ENCODE data around the gene IL16.
"Not testable (repeated sequence)": the region's sequence is repeated elsewhere in the genome, so short reads cannot be mapped to it uniquely, and the experiment has no call there.

IL16 gene

DNA sequence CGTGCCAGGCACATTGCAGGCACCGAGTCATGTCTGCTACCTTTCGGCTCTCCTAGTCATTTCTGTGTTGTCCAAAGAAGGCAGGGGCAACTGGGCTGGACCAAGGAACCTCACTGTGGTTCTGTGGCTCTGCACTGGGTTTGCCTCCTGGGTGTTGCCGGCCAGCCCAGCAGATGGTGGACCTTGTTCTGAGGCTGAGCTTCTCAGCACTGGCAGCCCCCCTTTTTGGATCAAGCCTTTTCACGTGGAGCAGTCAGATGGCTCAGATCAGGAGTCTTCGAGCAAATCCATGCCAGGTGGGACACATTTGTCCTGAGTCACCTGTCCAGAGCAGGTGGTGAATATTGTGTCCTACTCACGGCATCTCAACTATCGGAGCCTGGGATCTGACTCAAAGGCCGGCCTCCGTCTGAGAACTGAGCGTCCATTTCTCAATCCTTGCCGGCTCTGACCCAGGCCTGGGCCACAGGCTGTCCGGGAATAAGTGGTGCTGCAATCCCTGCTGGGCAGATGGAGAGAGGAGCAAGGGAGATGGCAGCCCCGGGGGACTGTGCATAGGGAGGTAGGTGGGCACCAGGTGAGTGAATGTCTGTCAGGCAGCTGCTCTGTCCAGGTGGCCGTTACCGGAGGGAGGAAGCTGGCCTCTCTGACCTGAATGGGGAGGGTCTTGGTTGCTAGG is at the start of gene IL16:
Gene IL16 (plus strand): TSS at position 304 of the 679 bp plus-strand sequence. CDS start 28,521 bp downstream, outside the sequence.
- DNase-seq (ENCODE audit: low read depth), result no peak

DNA sequence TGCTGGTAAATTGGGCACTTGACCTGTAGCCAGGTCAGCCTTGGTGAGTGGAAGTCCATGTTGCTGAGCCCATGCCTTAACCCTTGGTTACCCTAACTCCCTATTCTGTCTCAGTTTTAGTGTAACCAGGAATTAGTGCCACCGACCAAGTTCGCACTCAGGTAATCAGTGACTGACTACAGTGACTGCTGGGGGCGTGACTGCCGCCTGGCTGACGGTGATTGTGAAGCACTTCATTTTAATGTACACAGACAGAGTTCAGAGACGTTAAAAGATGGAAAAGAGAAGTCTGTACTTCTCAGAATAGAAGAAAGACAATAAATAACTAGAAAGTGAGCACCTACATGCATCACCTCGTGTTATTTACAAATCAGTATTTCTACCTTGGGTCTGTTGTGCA is 45.3 kb upstream of the IL16 start:
- DNase-seq (ENCODE audit: low read depth), result no peak

DNA sequence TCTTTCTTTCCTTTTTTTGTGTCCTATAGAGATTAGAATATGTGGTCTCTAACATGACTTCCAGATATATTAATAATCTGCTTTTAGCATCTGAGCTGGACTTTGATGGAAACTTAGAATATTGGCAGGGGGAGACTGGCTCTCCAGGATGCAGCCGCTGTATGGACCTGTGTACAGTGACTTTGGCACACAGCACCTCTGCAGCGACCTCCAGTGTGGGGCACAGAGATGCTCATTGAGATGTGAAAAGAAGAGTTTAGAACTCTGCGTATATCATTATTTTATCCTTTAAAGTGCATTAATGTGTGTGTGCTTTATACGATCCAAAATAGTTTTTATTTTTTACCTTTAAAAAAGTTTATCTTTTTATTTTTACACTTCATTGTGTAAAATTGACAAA is 44.3 kb upstream of the IL16 start:
- no peak for DNase-seq (ENCODE audit: low read depth)

GRCh38 chr15:81152799-81153198 is 43.9 kb upstream of the IL16 start:
- no peak for DNase-seq (ENCODE audit: low read depth)

DNA sequence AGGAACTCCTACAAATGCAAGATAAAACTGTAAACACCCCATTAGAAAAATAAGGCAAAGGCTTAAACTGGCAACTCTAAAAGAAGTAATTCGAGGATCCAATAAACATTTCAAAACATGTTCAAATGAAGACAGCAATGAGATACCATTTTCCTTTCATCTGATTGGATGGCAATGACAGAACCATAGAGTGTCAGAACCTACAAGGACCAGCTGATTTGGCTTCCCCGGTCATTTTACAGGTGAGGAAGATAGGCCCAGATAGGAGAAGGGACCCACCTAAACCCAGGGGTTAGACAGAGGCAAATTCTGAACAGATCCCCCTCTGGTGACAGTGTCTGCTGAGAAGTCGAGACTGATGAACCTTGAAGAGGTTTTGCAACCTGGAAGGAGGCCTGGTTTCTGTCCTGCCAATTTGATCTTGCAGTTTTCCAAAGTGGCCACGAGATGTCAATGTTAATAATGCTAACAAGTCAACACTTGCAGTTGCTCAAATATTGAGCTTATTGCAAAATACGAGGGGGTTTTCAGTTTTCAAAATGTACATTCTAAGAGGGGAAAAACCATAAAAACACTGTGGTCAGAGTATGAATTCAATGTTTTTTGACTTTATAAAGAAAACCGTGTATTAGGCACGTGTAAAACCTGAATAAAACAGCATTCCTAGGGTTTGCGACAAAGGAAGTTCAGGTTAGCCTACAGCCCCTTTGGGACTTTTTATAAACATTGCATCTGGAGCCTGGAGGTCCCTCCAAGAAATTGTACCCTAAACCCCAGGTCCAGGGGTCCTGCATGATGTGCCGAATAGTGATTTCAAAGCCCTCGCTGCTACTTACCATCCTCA is 41.1 kb upstream of the IL16 start:
- DNase-seq (ENCODE audit: low read depth), result peak; percentile 75

GRCh38 chr15:81156324-81156723 is 40.4 kb upstream of the IL16 start:
- DNase-seq (ENCODE audit: low read depth), result no peak

- DNase-seq (ENCODE audit: low read depth), result no peak
These were observed 39.3 kb upstream of the IL16 start for GRCh38 chr15:81157195-81157938.

DNA sequence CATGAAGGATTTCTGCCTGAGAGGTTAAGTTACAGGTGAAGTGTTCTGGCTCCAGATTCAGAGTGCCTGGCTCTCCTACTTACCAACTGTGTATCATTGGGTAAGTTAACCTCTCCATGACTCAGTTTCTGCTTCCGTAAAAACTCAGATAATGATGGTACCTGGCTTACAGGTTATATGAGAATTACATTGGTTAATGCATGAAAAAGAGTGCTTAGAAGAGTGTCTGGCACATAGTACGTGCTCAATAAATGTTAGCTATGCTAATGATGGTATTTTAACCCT is 38.8 kb upstream of the IL16 start:
- DNase-seq (ENCODE audit: low read depth), result no peak

GRCh38 chr15:81158561-81158960 is 38.1 kb upstream of the IL16 start:
- not testable (repeated sequence) for DNase-seq (ENCODE audit: low read depth)

- peak; percentile 95 for DNase-seq (ENCODE audit: low read depth)
These were observed 36.1 kb upstream of the IL16 start for GRCh38 chr15:81160312-81161159.

DNA sequence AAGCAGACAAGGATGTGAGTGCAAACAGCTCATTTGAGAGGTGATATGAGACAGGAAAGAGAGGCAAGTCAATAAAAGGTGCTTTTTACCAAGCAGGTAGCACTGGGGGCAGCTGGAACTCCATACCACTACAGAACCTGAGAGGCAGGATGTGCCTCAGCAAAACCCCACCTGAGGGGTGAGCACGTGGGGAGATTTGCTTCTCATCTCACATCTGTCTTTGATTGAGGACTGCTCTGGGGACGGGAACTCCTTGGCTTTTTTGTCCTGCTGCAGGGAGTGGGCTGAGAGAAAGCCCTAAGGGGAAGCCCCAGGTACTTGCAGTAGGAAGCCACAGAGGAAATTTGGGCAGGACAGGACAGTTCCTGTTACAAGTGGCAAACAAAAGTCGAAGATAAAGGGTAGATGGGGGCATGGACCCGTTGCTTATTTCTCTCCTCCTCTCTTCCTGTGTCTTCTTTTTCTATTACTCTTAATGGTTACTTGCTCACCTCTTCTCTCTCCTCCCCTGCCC is 35.5 kb upstream of the IL16 start:
- DNase-seq (ENCODE audit: low read depth), result no peak

GRCh38 chr15:81161851-81162250 is 34.8 kb upstream of the IL16 start:
- no peak for DNase-seq (ENCODE audit: low read depth)

- peak; percentile 56 for DNase-seq (ENCODE audit: low read depth)
These were observed 32.5 kb upstream of the IL16 start for GRCh38 chr15:81163961-81164800.

DNA sequence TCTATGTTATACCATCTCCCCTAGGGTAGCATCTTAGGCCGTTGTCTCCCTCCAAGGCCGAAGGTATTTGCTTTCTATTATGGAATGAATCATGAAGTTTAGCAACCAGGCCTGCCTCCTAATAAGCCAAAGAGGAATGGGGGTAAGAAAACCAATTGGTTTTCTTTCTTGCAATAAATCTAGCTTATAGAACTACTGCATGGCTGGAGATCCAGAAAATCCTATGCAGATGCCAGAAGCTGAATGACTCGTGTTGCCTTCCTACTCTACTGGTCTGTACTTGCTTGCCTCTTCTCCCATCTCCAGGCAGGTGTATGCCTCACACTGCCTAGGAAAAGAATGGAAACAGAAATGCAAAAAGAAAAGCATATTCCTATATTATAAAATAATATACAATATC is 31.1 kb upstream of the IL16 start:
- DNase-seq (ENCODE audit: low read depth), result no peak

- no peak for DNase-seq (ENCODE audit: low read depth)
These were observed 29.9 kb upstream of the IL16 start for GRCh38 chr15:81166636-81167305.

GRCh38 chr15:81168131-81168526 is 28.6 kb upstream of the IL16 start:
- no peak for DNase-seq (ENCODE audit: low read depth)

DNA sequence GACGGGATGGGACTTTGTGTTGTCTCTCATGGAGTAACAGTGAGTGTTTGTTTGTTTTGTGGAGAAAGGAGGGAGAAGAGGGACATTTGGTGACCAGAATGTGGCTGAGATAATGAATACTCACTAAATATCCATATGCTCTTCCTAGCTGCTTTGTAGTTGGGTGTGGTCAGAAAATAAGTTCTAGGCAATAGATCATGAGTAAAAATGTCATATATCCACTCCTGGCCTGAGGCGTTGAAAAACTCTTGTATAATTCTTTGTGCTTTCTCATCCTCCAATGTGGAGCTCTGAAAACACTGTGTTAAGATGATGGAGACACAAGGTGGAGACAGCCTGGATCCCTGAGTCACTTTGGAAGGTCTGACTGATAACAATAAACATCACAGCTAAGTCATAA is 28.0 kb upstream of the IL16 start:
- no peak for DNase-seq (ENCODE audit: low read depth)

- DNase-seq (ENCODE audit: low read depth), result peak; percentile 59
These were observed 26.2 kb upstream of the IL16 start for GRCh38 chr15:81170511-81170910.

- DNase-seq (ENCODE audit: low read depth), result no peak
These were observed 25.4 kb upstream of the IL16 start for GRCh38 chr15:81171286-81171685.

DNA sequence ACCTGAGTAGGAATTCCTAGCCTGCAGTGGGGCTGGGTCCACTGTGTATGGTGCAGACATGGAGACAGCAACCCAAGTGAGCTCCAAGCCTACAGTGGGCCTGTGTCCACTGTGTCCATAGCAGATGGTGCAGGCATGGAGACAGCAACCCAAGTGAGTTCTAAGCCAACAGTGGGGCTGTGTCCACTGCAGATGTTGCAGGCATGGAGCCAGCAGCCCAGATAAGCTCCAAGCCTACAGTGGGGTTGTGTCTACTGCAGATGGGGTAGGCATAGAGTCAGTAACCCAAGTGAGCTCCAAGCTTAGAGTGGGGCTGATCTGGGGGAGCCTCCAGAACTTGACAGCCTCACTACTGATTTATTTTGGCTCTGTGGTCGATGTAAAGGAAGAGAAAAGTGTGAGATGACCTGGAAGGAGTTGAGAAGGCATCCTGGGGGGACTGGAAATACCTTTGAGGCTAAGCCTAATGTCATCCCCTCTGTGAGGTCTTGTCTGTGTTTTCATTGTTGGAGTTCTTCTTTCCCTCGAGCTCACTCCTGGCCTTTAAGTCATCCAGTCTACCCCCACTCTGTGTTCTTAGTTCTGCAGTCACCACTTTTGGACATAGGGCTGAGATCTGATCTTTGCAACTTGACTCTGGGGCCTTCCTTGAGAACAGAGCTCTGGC is 22.4 kb upstream of the IL16 start:
- DNase-seq (ENCODE audit: low read depth), result no peak
